DND-41 (cell line): ENCODE measurements around the gene ACER3.

Experiments
- ATAC-seq: fragments of 200-7000 bp; cut with Tn5 transposase; 3 replicates; pipeline ENCODE4 v1.9.1; 2021; ENCODE audit warnings: low read depth; ENCODE audit not compliant: insufficient read depth
- DNase-seq: peaks from one replicate; pipeline ENCODE4 v3.0.0-alpha.2; 2020
- H2AFZ ChIP-seq: 2 replicates; pipeline ENCODE4 v1.6.0; 2012; ENCODE audit warnings: low read depth, low read length
- H3K27ac ChIP-seq: 2 replicates; pipeline ENCODE4 v1.5.1; 2012; ENCODE audit warnings: low read length, inconsistent platforms
- H3K27me3 ChIP-seq: fragments of 200-600 bp; sonication (generic); 2 replicates; pipeline ENCODE4 v1.6.0; 2012; ENCODE audit warnings: low read length, mild to moderate bottlenecking, inconsistent platforms; ENCODE audit not compliant: insufficient read depth, poor library complexity
- H3K36me3 ChIP-seq: 2 replicates; pipeline ENCODE4 v1.5.1; 2012; ENCODE audit warnings: low read length, inconsistent platforms; ENCODE audit not compliant: insufficient read depth
- H3K4me1 ChIP-seq: 2 replicates; pipeline ENCODE4 v1.5.1; 2012; ENCODE audit warnings: mild to moderate bottlenecking, low read length; ENCODE audit not compliant: insufficient read depth
- H3K4me2 ChIP-seq: 2 replicates; pipeline ENCODE4 v1.6.0; 2012; ENCODE audit warnings: mild to moderate bottlenecking, moderate library complexity, low read length, inconsistent platforms; ENCODE audit not compliant: insufficient read depth
- H3K4me3 ChIP-seq, 2 experiments: fragments of 200-600 bp in 1 of 2; shearing (Covaris generic) in 1 of 2; 2 replicates each; pipeline ENCODE4 v1.5.1; 2012 to 2016; ENCODE audit warnings: inconsistent platforms in 2 of 2, low read length in 2 of 2, mild to moderate bottlenecking in 2 of 2, low read depth in 1 of 2, moderate library complexity in 1 of 2
- H3K79me2 ChIP-seq: 2 replicates; pipeline ENCODE4 v1.6.0; 2012; ENCODE audit warnings: low read length, inconsistent platforms; ENCODE audit not compliant: insufficient read depth
- H3K9ac ChIP-seq: 2 replicates; pipeline ENCODE4 v1.6.0; 2012; ENCODE audit warnings: low read depth, mild to moderate bottlenecking, inconsistent platforms, low read length, moderate library complexity
- H3K9me3 ChIP-seq: 2 replicates; pipeline ENCODE4 v1.5.1; 2012; ENCODE audit warnings: low read length, moderate library complexity, mild to moderate bottlenecking, inconsistent platforms; ENCODE audit not compliant: insufficient read depth, severe bottlenecking
- H4K20me1 ChIP-seq: 2 replicates; pipeline ENCODE4 v1.6.0; 2012; ENCODE audit warnings: low read length; ENCODE audit not compliant: insufficient read depth
- EZH2 ChIP-seq: IDR thresholded peaks from 3 replicates; pipeline ENCODE4 v1.6.1; 2012; ENCODE audit warnings: borderline replicate concordance, low read depth, mild to moderate bottlenecking, moderate library complexity, low read length, inconsistent platforms; ENCODE audit not compliant: severe bottlenecking
- TF ChIP-seq, protein P1 (sequence below): IDR thresholded peaks from 2 replicates; pipeline ENCODE4 v1.5.1; 2012; ENCODE audit warnings: borderline replicate concordance, low read length, moderate library complexity, mild to moderate bottlenecking; ENCODE audit not compliant: poor library complexity, severe bottlenecking; ENCODE audit errors: extremely low read depth

ACER3 gene

DNA sequence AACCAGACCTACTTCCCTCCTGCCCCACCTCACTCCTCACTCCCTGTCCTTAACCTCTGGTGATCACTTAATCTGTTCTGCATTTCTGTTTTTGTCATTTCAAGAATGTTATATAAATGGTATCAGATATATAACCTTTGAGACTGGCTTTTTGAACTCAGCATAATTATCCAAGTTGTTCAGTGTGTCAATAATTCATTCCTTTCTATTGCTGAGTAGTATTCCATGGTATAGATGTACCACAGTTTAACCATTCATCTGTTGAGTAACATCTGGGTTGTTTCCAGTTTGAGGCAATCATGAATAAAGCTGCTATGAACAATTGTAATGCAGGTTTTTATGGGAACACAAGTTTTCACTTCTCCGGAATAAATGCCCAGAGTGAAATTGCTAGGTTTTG lies 138.9 kb downstream of the ACER3 start:
- H3K4me2 ChIP-seq = no peak overlapping the region
- no peak overlapping the region for H3K9ac ChIP-seq
- no peak for ATAC-seq
- no peaks in the 10 kb centered on the region for H3K9me3 ChIP-seq
- H2AFZ ChIP-seq = no peak overlapping the region
- 0 out of 2 replicates have a peak, but pooled peaks cover 5% of the 10 kb centered on the region for H3K4me1 ChIP-seq
- no peak overlapping the region for H3K4me3 ChIP-seq
- no peak overlapping the region for H3K27ac ChIP-seq
- no peaks in the 10 kb centered on the region for H3K36me3 ChIP-seq
- TF ChIP-seq, protein P1, sequence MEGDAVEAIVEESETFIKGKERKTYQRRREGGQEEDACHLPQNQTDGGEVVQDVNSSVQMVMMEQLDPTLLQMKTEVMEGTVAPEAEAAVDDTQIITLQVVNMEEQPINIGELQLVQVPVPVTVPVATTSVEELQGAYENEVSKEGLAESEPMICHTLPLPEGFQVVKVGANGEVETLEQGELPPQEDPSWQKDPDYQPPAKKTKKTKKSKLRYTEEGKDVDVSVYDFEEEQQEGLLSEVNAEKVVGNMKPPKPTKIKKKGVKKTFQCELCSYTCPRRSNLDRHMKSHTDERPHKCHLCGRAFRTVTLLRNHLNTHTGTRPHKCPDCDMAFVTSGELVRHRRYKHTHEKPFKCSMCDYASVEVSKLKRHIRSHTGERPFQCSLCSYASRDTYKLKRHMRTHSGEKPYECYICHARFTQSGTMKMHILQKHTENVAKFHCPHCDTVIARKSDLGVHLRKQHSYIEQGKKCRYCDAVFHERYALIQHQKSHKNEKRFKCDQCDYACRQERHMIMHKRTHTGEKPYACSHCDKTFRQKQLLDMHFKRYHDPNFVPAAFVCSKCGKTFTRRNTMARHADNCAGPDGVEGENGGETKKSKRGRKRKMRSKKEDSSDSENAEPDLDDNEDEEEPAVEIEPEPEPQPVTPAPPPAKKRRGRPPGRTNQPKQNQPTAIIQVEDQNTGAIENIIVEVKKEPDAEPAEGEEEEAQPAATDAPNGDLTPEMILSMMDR = no peak
- TF ChIP-seq EZH2 = no peak
- no peak for DNase-seq
- H3K79me2 ChIP-seq = no peaks in the 10 kb centered on the region
- no peaks in the 10 kb centered on the region for H3K27me3 ChIP-seq
- no peaks in the 10 kb centered on the region for H4K20me1 ChIP-seq

DNA sequence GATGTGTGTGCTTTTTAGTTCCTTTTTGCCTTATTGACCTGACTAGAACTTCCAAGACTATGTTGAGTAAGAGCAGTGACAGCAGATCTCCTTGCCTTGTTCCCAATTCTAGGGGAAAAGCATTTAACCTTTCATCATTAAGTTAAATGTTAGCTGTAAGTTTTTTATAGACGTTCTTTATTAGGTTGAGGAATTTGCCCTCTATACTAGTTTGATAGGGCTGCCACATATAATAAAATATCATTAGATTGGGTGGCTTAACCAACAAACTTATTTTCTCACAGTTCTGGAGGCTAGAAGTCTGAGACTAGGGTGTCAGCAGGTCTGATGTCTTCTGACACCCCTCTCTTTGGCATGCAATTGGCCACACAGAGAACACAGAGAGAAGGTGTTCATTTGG lies 140.9 kb downstream of the ACER3 start:
- Histone ChIP-seq H3K79me2 (no peaks in the 10 kb centered on the region), H3K4me1 (0 out of 2 replicates have a peak, but pooled peaks cover 5% of the 10 kb centered on the region), H3K36me3 (no peaks in the 10 kb centered on the region), H3K9me3 (no peaks in the 10 kb centered on the region), H3K4me3 (no peak overlapping the region), H3K27ac (no peak overlapping the region), H4K20me1 (no peaks in the 10 kb centered on the region), H2AFZ (no peak overlapping the region), H3K27me3 (no peaks in the 10 kb centered on the region), H3K4me2 (no peak overlapping the region), H3K9ac (no peak overlapping the region)
- no peak for DNase-seq
- TF ChIP-seq, protein P1 = no peak
- no peak for TF ChIP-seq EZH2
- ATAC-seq = no peak

DNA sequence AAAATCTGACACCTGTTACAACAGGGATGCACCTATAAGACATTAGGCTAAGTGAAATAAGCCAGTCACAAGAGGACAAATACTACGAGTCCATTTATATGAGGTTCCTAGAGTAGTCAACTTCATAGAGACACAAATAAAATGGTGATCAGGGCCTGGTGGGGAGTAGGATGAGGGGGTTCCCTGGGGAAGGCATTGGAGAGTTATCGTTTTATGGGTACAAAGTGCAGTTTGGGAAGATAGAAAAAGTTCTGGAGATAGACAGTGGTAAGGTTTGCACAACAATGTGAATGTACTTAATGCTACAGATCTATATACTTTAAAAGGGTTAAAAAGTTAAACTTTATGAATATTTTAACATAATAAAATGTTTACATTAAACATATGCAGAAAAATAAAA lies 142.1 kb downstream of the ACER3 start:
- no peak overlapping the region for H3K27ac ChIP-seq
- peaks cover 5% of the 10 kb centered on the region; the same call in 1 of the 2 replicates for H3K36me3 ChIP-seq
- H3K4me3 ChIP-seq = no peak overlapping the region
- H3K79me2 ChIP-seq = no peaks in the 10 kb centered on the region
- TF ChIP-seq, protein P1 = no peak
- no peak for TF ChIP-seq EZH2
- ATAC-seq (no peak), DNase-seq (no peak)
- no peaks in the 10 kb centered on the region for H4K20me1 ChIP-seq
- no peaks in the 10 kb centered on the region for H3K4me1 ChIP-seq
- no peak overlapping the region for H2AFZ ChIP-seq
- no peak overlapping the region for H3K9ac ChIP-seq
- H3K4me2 ChIP-seq = no peak overlapping the region
- H3K27me3 ChIP-seq = no peaks in the 10 kb centered on the region
- H3K9me3 ChIP-seq = no peaks in the 10 kb centered on the region

DNA sequence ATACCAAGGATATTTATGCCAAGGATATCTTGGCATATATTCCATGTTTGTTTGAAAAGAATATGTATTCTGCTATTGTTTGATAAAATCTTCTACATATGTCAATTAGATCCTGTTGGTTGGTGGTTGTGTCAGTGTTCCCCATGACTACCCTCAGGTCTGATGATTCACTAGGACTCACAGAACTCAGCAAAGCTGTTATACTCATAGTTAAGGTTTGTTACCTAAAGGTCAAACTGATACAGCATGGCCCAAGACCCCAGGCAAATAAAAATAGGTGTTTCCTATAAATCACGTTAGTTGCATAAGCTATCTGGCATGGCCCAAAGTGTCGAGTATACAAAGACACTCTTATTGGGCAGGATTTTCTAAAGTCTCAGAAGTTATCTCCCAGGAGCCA lies 143.2 kb downstream of the ACER3 start:
- H3K4me3 ChIP-seq = no peak overlapping the region
- H3K27me3 ChIP-seq = no peaks in the 10 kb centered on the region
- no peaks in the 10 kb centered on the region for H3K4me1 ChIP-seq
- no peak overlapping the region for H3K27ac ChIP-seq
- DNase-seq = no peak
- H3K79me2 ChIP-seq = no peaks in the 10 kb centered on the region
- peaks cover 8% of the 10 kb centered on the region; the same call in 1 of the 2 replicates for H3K36me3 ChIP-seq
- H4K20me1 ChIP-seq = no peaks in the 10 kb centered on the region
- no peak overlapping the region for H3K4me2 ChIP-seq
- H2AFZ ChIP-seq = no peak overlapping the region
- no peak for ATAC-seq
- no peak for TF ChIP-seq EZH2
- TF ChIP-seq, protein P1 = no peak
- no peak overlapping the region for H3K9ac ChIP-seq
- no peaks in the 10 kb centered on the region for H3K9me3 ChIP-seq
